Astrocyte of the cerebellum (primary cell): Measurements from ENCODE around the gene CLEC2A.

ENCODE experiments used
- DNase-seq: peaks from one replicate; pipeline ENCODE4 v3.0.0-alpha.2; 2011; ENCODE audit warnings: low read depth
- H3K4me3 ChIP-seq: 2 replicates; pipeline ENCODE4 v1.5.1; 2011; ENCODE audit warnings: mild to moderate bottlenecking, low read depth, low read length, moderate library complexity
- CTCF ChIP-seq: IDR thresholded peaks from 2 replicates; pipeline ENCODE4 v1.5.1; 2012; ENCODE audit warnings: low read length, low read depth, moderate library complexity, mild to moderate bottlenecking; ENCODE audit errors: missing control alignments
- in situ Hi-C: cut with HindIII; loops from 2 replicates; pipeline ENCODE4 v1.10.0; 2017; ENCODE audit warnings: low sequenced_read_pairs

CLEC2A gene

GRCh38 chr12:9909724-9910123 lies 22.4 kb downstream of the CLEC2A start:
- DNase-seq: no peak
- in situ Hi-C loops: no loop called here
- no peak overlapping the region for H3K4me3 ChIP-seq
- no peak for TF ChIP-seq CTCF

DNA sequence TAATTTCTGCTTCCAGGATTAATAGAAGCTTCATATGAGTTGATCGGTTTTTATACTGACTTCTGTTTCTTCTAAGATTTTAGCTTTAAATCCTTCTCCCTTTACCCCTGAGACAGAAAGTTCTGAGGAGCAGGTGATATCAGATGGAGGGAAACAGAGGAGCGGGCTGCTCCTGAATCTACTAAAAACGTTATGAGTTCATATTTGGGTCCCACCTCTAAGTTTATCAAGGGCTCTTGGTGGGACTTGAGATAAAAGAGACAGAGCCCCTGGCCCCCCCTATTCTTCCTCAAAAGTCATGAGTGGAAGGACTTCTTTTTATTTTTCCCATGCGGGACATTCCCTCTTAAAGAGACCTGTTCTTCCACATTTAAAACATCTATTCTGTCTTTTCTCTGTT lies 23.8 kb downstream of the CLEC2A start:
- in situ Hi-C loops: no loop called here
- no peak for TF ChIP-seq CTCF
- no peak for DNase-seq

DNA sequence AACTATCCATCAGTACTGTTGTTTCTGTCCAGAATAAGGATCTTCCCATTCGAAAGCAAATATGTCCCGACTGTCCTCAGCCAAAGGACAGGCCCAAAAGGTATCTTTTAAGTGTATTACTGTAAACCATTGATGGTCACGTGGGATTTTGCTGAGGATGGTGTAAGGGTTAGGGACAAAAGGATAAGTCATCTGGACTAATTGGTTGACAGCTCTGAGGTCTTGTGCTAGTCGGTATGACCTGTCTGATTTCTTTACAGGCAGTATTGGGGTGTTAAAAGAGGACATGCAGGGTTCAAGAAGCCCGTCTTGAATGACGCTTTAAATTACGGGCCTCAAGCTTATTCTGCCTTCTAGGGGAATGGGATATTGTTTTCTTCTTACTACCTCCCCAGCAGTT lies 24.4 kb downstream of the CLEC2A start:
- no peak for DNase-seq
- in situ Hi-C loops: no loop called here
- no peak overlapping the region for H3K4me3 ChIP-seq
- no peak for TF ChIP-seq CTCF

More for the DNA sequence above, 23.8 kb downstream of the CLEC2A start:
- H3K4me3 ChIP-seq: no peak overlapping the region

DNA sequence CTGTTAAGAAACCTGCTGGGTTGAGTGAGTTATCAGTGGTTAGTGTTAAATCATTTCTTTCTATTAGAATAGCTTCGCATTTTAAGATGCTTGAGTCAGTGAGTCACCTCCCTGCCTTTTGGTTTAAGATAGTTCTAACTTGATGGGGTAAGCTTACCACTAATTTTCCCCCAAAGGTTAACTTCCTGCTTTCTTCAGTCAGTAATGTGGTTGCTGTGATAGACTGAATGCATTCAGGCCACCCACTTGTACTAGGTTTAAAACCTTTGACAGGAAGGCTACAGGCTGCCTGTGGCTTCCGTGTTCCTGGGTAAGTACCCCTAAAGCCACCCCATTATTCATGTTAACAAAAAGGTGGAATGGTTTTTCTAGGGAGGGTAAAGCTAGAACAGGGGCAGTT lies 25.3 kb downstream of the CLEC2A start:
- no peak for TF ChIP-seq CTCF
- no peak overlapping the region for H3K4me3 ChIP-seq
- no peak for DNase-seq
- in situ Hi-C loops: no loop called here

- H3K4me3 ChIP-seq: no peak overlapping the region
- no peak for TF ChIP-seq CTCF
- no peak for DNase-seq
- in situ Hi-C loops: no loop called here
These were observed 29.5 kb downstream of the CLEC2A start for GRCh38 chr12:9902539-9903228.

DNA sequence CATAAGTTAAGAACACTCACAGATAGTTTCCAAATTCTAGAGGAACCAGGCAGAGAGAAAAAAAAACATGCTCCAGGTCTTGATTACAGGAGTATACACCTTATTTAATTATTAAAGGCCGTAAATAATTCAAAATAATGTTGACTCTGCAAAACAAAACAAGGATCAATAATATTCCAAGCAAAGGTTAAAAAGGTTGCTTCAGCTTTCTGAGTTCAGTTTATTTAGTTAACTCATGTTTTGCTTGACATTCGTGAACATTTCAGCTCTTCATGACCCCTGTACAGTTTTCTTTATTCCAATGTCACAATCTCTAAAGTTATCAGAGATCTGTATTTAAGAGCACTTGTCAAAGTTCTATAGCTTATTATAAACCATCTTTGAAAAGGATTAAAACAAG lies 31.2 kb downstream of the CLEC2A start:
- TF ChIP-seq CTCF: no peak
- in situ Hi-C loops: no loop called here
- DNase-seq: no peak
- no peak overlapping the region for H3K4me3 ChIP-seq

GRCh38 chr12:9899209-9899608 lies 33.0 kb downstream of the CLEC2A start:
- in situ Hi-C loops: no loop called here
- DNase-seq: no peak
- no peak for TF ChIP-seq CTCF
- no peak overlapping the region for H3K4me3 ChIP-seq
